ENCODE measurements around the gene STOX2.

STOX2 gene

GRCh38 chr4:183999435-183999834 is 94.3 kb downstream of the STOX2 start:
- TF ChIP-seq, protein P1, sequence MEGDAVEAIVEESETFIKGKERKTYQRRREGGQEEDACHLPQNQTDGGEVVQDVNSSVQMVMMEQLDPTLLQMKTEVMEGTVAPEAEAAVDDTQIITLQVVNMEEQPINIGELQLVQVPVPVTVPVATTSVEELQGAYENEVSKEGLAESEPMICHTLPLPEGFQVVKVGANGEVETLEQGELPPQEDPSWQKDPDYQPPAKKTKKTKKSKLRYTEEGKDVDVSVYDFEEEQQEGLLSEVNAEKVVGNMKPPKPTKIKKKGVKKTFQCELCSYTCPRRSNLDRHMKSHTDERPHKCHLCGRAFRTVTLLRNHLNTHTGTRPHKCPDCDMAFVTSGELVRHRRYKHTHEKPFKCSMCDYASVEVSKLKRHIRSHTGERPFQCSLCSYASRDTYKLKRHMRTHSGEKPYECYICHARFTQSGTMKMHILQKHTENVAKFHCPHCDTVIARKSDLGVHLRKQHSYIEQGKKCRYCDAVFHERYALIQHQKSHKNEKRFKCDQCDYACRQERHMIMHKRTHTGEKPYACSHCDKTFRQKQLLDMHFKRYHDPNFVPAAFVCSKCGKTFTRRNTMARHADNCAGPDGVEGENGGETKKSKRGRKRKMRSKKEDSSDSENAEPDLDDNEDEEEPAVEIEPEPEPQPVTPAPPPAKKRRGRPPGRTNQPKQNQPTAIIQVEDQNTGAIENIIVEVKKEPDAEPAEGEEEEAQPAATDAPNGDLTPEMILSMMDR (IDR thresholded peaks at IDR 0.05; ENCODE audit: insufficient read depth, low read depth, low read length, missing control alignments) = no peak
- no peak for DNase-seq (ENCODE audit: low read depth)
- no peak overlapping the region for H3K4me3 ChIP-seq (ENCODE audit: low read depth, low read length)

DNA sequence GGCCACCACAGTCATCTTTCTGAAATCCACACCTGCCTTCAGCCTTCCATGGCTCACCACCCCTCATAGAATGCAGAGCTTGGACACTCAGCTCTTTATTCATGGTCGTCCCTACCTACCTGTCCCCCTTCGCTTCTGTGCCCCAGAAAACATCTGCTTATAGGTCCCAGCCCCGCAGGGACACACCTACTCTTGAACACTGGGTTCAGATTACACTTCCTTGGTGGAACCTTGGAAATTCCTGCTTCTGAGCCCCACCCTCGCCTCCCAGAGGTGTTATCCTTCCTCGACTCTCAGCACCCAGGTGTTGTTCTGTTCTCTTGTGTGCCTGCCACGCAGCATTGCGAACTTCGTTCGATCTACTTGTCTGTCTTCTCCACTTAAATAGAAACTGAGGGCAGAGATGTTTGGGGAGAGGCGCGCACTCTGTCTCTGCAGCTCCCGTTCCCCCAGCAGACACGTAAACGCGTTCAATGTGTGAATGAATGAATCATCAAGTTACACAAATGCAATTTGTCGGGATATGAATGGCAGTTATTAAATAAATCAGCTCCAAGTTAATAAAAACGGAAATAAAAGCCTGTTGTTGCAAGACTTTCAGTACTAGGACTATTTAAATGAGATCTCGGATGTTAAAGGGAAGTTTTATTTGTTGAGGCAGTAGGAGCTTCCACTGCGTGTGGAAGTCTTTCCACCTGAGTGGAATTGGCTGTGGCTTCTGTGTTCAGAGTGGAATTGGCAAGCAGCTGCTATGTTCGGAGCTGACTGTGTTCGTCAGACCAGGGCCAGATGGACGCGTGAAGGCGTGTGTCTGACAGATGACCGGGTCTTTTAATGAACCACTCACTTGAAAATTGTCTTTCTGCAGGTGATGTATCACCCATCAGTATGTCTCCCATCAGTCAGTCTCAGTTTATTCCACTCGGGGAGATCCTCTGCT is 95.6 kb downstream of the STOX2 start:
- TF ChIP-seq, protein P1 (IDR thresholded peaks at IDR 0.05; ENCODE audit: insufficient read depth, low read depth, low read length, missing control alignments) = no peak
- DNase-seq (ENCODE audit: low read depth) = no peak
- H3K4me3 ChIP-seq (ENCODE audit: low read depth, low read length) = no peak overlapping the region

GRCh38 chr4:184003433-184003832 is 98.3 kb downstream of the STOX2 start:
- no peak overlapping the region for H3K4me3 ChIP-seq (ENCODE audit: low read depth, low read length)
- TF ChIP-seq, protein P1 (IDR thresholded peaks at IDR 0.05; ENCODE audit: insufficient read depth, low read depth, low read length, missing control alignments) = no peak
- no peak for DNase-seq (ENCODE audit: low read depth)

- DNase-seq (ENCODE audit: low read depth) = no peak
- H3K4me3 ChIP-seq (ENCODE audit: low read depth, low read length) = no peak overlapping the region
Observed at GRCh38 chr4:184007891-184008290, 102.8 kb downstream of the STOX2 start.

GRCh38 chr4:184010696-184011095 is 105.6 kb downstream of the STOX2 start:
- no peak for DNase-seq (ENCODE audit: low read depth)
- TF ChIP-seq, protein P1 (IDR thresholded peaks at IDR 0.05; ENCODE audit: insufficient read depth, low read depth, low read length, missing control alignments) = no peak
- H3K4me3 ChIP-seq (ENCODE audit: low read depth, low read length) = no peak overlapping the region

More at GRCh38 chr4:184007891-184008290, 102.8 kb downstream of the STOX2 start:
- TF ChIP-seq, protein P1 (IDR thresholded peaks at IDR 0.05; ENCODE audit: insufficient read depth, low read depth, low read length, missing control alignments) = no peak

GRCh38 chr4:184011826-184012380 is 106.8 kb downstream of the STOX2 start:
- no peak for DNase-seq (ENCODE audit: low read depth)
- no peak overlapping the region for H3K4me3 ChIP-seq (ENCODE audit: low read depth, low read length)
- TF ChIP-seq, protein P1 (IDR thresholded peaks at IDR 0.05; ENCODE audit: insufficient read depth, low read depth, low read length, missing control alignments) = no peak
